Ishikawa (cell line): ENCODE measurements around the gene SYNPO.

Experiments
- TCF12 ChIP-seq: IDR thresholded peaks from 2 replicates; pipeline ENCODE4 v1.6.1; 2012; ENCODE audit warnings: low read depth
- TF ChIP-seq, protein P1 (sequence below): IDR thresholded peaks from 2 replicates; pipeline ENCODE4 v1.6.1; 2012

DNA sequence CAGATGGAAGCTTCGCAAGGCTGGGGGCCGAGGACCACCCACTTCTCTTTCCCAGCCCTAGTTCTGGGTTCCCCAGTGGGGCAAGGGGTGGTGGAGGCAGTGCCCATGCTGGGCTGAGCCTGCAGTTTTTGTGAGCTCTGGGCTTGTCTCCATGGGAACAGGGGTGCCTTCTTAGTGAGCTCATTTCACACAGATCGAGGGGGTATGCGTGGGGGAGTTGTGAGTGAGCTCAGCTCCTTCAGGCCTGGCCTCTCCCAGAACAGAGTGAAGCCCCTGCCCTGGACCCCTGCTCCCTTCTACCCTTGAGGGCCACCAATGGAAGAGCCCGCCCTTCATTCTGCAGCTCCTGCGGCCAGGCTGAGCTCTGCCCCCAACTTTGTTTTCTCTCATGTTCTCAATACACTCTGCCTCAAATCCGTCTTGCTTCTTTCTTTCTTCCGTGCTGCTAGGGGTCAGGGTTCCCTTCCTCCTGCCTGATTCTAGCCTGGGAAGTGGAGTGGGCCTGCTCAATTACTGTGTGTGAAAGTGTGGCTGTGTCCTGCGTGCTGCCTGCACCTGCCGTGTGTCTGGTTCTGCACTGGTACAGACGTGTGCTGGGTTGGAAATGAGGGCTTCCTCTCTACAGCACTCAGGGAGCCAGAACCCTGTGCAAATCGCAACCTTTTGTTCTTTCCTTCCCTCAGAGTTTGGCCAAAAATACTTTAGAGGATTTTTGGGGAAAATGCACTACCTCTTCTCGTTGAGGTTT is 11.6 kb downstream of the SYNPO start:
- TF ChIP-seq, protein P1, sequence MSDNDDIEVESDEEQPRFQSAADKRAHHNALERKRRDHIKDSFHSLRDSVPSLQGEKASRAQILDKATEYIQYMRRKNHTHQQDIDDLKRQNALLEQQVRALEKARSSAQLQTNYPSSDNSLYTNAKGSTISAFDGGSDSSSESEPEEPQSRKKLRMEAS, result no peak
- no peak for TF ChIP-seq TCF12
